Loucy (cell line): ENCODE data around the gene NAB2.

Experiments
- H2AFZ ChIP-seq: fragments of 200-600 bp; sonication (generic); 2 replicates; pipeline ENCODE4 v1.6.0; 2016; ENCODE audit warnings: antibody characterized with exemption, mild to moderate bottlenecking, low read length, moderate library complexity
- H3F3A ChIP-seq: fragments of 200-600 bp; 2 replicates; pipeline ENCODE4 v1.6.0; 2016; ENCODE audit warnings: antibody characterized with exemption, low read depth, mild to moderate bottlenecking
- H3K27me3 ChIP-seq: fragments of 200-600 bp; sonication (generic); 2 replicates; pipeline ENCODE4 v1.6.1; 2014; ENCODE audit warnings: low read length, mild to moderate bottlenecking; ENCODE audit not compliant: insufficient read depth, poor library complexity, severe bottlenecking
- H3K36me3 ChIP-seq: fragments of 200-600 bp; sonication (generic); 2 replicates; pipeline ENCODE4 v1.6.1; 2016; ENCODE audit warnings: low read length; ENCODE audit not compliant: insufficient read depth
- H3K4me1 ChIP-seq: fragments of 200-600 bp; sonication (generic); 2 replicates; pipeline ENCODE4 v1.5.1; 2014; ENCODE audit warnings: low read length, mild to moderate bottlenecking; ENCODE audit not compliant: insufficient read depth, poor library complexity, severe bottlenecking
- H3K4me2 ChIP-seq: fragments of 200-600 bp; sonication (generic); 2 replicates; pipeline ENCODE4 v1.6.0; 2014; ENCODE audit warnings: antibody characterized with exemption, low read length, low read depth, mild to moderate bottlenecking; ENCODE audit not compliant: poor library complexity, severe bottlenecking
- H3K4me3 ChIP-seq: fragments of 200-600 bp; sonication (generic); 2 replicates; pipeline ENCODE4 v1.5.1; 2014; ENCODE audit warnings: low read length, mild to moderate bottlenecking, mixed read lengths; ENCODE audit not compliant: poor library complexity, severe bottlenecking
- H3K79me2 ChIP-seq: fragments of 200-600 bp; sonication (generic); 2 replicates; pipeline ENCODE4 v1.6.1; 2014; ENCODE audit warnings: low read length; ENCODE audit not compliant: insufficient read depth
- H3K9ac ChIP-seq: fragments of 200-600 bp; sonication (generic); 2 replicates; pipeline ENCODE4 v1.6.0; 2014; ENCODE audit warnings: mild to moderate bottlenecking, low read depth, low read length, moderate library complexity; ENCODE audit not compliant: poor library complexity, severe bottlenecking
- H3K9me2 ChIP-seq: fragments of 200-600 bp; sonication (generic); replicated peaks from 2 replicates; pipeline ENCODE4 v1.6.1; 2016; ENCODE audit warnings: low read depth, low read length, mixed read lengths
- H3K9me3 ChIP-seq: fragments of 200-600 bp; sonication (generic); 2 replicates; pipeline ENCODE4 v1.6.1; 2014; ENCODE audit warnings: mild to moderate bottlenecking, antibody characterized with exemption, low read length, low read depth; ENCODE audit not compliant: insufficient read depth
- H4K20me1 ChIP-seq: fragments of 200-600 bp; sonication (generic); 2 replicates; pipeline ENCODE4 v1.6.0; 2014; ENCODE audit warnings: antibody characterized with exemption, low read length, mild to moderate bottlenecking; ENCODE audit not compliant: insufficient read depth, poor library complexity, severe bottlenecking
- CTCF ChIP-seq: fragments of 200-600 bp; sonication (generic); conservative IDR thresholded peaks from 2 replicates; pipeline ENCODE4 v1.5.1; 2014; ENCODE audit warnings: mild to moderate bottlenecking, antibody characterized with exemption, low read length
- EZH2phosphoT487 ChIP-seq: fragments of 200-600 bp; IDR thresholded peaks from 2 replicates; pipeline ENCODE4 v1.6.1; 2018; ENCODE audit warnings: antibody characterized with exemption, mild to moderate bottlenecking, moderate library complexity, borderline replicate concordance

The NAB2 gene

GRCh38 chr12:57088354-57089270, at the start of gene NAB2:
TSS of gene NAB2 (plus strand) at chr12:57089114. CDS start at chr12:57089272, 158 bp downstream.
- Histone ChIP-seq H3K79me2 (peaks cover 24% of the 10 kb centered on the region), H3K4me1 (peaks cover 20% of the 10 kb centered on the region), H3K9ac (peak within 1 kb of the TSS; percentile 91), H4K20me1 (peaks cover 8% of the 10 kb centered on the region), H3K9me2 (no peaks in the 10 kb centered on the region), H3K4me2 (peak within 1 kb of the TSS; percentile 92), H3K4me3 (peak within 1 kb of the TSS; percentile 88), H3F3A (peaks cover 3% of the 10 kb centered on the region; the same call in 1 of the 2 replicates), H2AFZ (peak within 1 kb of the TSS; percentile 81), H3K36me3 (no peaks in the 10 kb centered on the region; the same call in 1 of the 2 replicates), H3K9me3 (no peaks in the 10 kb centered on the region), H3K27me3 (no peaks in the 10 kb centered on the region)
- TF ChIP-seq CTCF (no peak), EZH2phosphoT487 (no peak)

GRCh38 chr12:57040211-57040610, 48.7 kb upstream of the NAB2 start:
- H3K27me3 ChIP-seq = no peaks in the 10 kb centered on the region
- H3K4me1 ChIP-seq = no peaks in the 10 kb centered on the region
- no peaks in the 10 kb centered on the region for H3K9me3 ChIP-seq
- no peak for TF ChIP-seq CTCF
- TF ChIP-seq EZH2phosphoT487 = no peak
- no peaks in the 10 kb centered on the region for H3K36me3 ChIP-seq
- H3K79me2 ChIP-seq = no peaks in the 10 kb centered on the region
- no peaks in the 10 kb centered on the region for H3K9me2 ChIP-seq
- H3K4me2 ChIP-seq = no peak overlapping the region
- H3K9ac ChIP-seq = no peak overlapping the region
- no peak overlapping the region for H3K4me3 ChIP-seq
- H3F3A ChIP-seq = no peaks in the 10 kb centered on the region
- no peak overlapping the region for H2AFZ ChIP-seq
- H4K20me1 ChIP-seq = no peaks in the 10 kb centered on the region

- no peak for TF ChIP-seq EZH2phosphoT487
- H3K9me2 ChIP-seq = no peaks in the 10 kb centered on the region
- H4K20me1 ChIP-seq = no peaks in the 10 kb centered on the region
- no peaks in the 10 kb centered on the region for H3F3A ChIP-seq
- no peak overlapping the region for H3K4me2 ChIP-seq
- no peaks in the 10 kb centered on the region for H3K79me2 ChIP-seq
- no peak overlapping the region for H3K9ac ChIP-seq
- no peaks in the 10 kb centered on the region for H3K4me1 ChIP-seq
- no peaks in the 10 kb centered on the region for H3K36me3 ChIP-seq
- no peak overlapping the region for H3K4me3 ChIP-seq
- H2AFZ ChIP-seq = no peak overlapping the region
- H3K9me3 ChIP-seq = no peaks in the 10 kb centered on the region
- H3K27me3 ChIP-seq = no peaks in the 10 kb centered on the region
Measured at GRCh38 chr12:57040750-57041149, 48.2 kb upstream of the NAB2 start.
